MCF 10A (cell line): Measurements from ENCODE around the gene OR5B17. TPM values are rescaled to one million over a fixed set of nuclear protein-coding genes. Genes with fewer than 3 reads are reported as not detected.

Source experiments
- BruUV-seq: library from RNA; stranded (reverse); fragments of 400-500 nt; replicated peaks from 2 replicates; lab custom pipeline; 2021; lab: Mats Ljungman, UMichigan
- CTCF ChIA-PET: fragments of 300-600 bp; sonication (Branson Sonifier 250); formaldehyde crosslinking; extraction: SDS; loops from one replicate; lab custom pipeline; 2021; ENCODE audit warnings: antibody characterized with exemption, inconsistent platforms; lab: Yijun Ruan, JAX
- POLR2A ChIA-PET: fragments of 300-600, 350-650 bp; sonication (Branson Sonifier 250); formaldehyde crosslinking; extraction: SDS; loops from one replicate; lab custom pipeline; 2020; ENCODE audit warnings: antibody characterized with exemption, inconsistent platforms; lab: Yijun Ruan, JAX
- DNase-seq: peaks from one replicate; pipeline ENCODE4 v3.0.0-alpha.2; 2018; ENCODE audit not compliant: unreplicated experiment
- H3K27ac Mint-ChIP-seq: one replicate; pipeline ENCODE4 v1.8.0; 2022; ENCODE audit warnings: mild to moderate bottlenecking, low read depth, mixed read lengths; ENCODE audit not compliant: unreplicated experiment
- H3K27me3 Mint-ChIP-seq: one replicate; pipeline ENCODE4 v1.8.0; 2022; ENCODE audit warnings: mixed read lengths; ENCODE audit not compliant: insufficient read depth, unreplicated experiment
- H3K36me3 Mint-ChIP-seq: one replicate; pipeline ENCODE4 v1.8.0; 2022; ENCODE audit warnings: mild to moderate bottlenecking, moderate library complexity, mixed read lengths; ENCODE audit not compliant: insufficient read depth, unreplicated experiment
- H3K4me1 Mint-ChIP-seq: one replicate; pipeline ENCODE4 v1.8.0; 2022; ENCODE audit warnings: mixed read lengths; ENCODE audit not compliant: insufficient read depth, unreplicated experiment
- H3K4me3 Mint-ChIP-seq: one replicate; pipeline ENCODE4 v1.8.0; 2022; ENCODE audit warnings: mild to moderate bottlenecking, moderate library complexity, mixed read lengths; ENCODE audit not compliant: unreplicated experiment
- H3K9me3 Mint-ChIP-seq: one replicate; pipeline ENCODE4 v1.8.0; 2022; ENCODE audit warnings: mixed read lengths; ENCODE audit not compliant: unreplicated experiment
- intact Hi-C: fragments of 100-400 bp; cut with micrococcal nuclease; formaldehyde crosslinking; loops from 2 replicates; pipeline ENCODE4 v1.14.1; 2022
- total RNA-seq: library from RNA; stranded (reverse); gene quantifications from 2 replicates; pipeline ENCODE4 v1.2.3, GENCODE V29; 2022
- TF ChIP-seq, protein P1 (sequence below): fragments of 200-600 bp; IDR thresholded peaks from one replicate; pipeline ENCODE4 v1.8.0; 2022; ENCODE audit warnings: antibody characterized with exemption, mild to moderate bottlenecking; ENCODE audit not compliant: unreplicated experiment

OR5B17 gene
- total RNA-seq, 1 experiment from 2014 or later: not detected

DNA sequence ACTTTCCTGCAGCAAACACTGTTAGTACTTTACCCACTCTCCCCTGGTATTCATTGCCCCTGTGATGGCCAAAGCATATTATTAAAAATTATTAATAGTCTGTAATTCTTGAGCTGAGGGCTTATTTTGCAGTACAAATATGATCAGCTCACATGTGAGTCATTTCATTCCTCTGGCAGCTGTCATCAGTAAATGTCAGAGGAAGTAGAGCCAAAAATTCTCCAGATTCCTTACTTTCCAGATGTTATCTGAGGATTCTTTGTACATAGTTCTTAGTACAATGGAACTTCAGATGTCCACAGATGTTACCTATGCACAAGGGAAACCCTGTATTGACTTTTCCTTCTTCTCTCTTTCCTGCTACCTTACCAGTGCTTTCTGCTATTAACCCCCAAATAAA is 35.3 kb upstream of the OR5B17 start:
- BruUV-seq: no TSS peak
- Mint-ChIP-seq H3K27ac (no peak overlapping the region), H3K4me3 (no peak overlapping the region), H3K4me1 (peaks cover 10% of the 10 kb centered on the region), H3K9me3 (peaks cover 4% of the 10 kb centered on the region), H3K27me3 (no peaks in the 10 kb centered on the region), H3K36me3 (no peaks in the 10 kb centered on the region)
- DNase-seq: peak; percentile 49
- intact Hi-C loops: no loop called here
- TF ChIP-seq, protein P1, sequence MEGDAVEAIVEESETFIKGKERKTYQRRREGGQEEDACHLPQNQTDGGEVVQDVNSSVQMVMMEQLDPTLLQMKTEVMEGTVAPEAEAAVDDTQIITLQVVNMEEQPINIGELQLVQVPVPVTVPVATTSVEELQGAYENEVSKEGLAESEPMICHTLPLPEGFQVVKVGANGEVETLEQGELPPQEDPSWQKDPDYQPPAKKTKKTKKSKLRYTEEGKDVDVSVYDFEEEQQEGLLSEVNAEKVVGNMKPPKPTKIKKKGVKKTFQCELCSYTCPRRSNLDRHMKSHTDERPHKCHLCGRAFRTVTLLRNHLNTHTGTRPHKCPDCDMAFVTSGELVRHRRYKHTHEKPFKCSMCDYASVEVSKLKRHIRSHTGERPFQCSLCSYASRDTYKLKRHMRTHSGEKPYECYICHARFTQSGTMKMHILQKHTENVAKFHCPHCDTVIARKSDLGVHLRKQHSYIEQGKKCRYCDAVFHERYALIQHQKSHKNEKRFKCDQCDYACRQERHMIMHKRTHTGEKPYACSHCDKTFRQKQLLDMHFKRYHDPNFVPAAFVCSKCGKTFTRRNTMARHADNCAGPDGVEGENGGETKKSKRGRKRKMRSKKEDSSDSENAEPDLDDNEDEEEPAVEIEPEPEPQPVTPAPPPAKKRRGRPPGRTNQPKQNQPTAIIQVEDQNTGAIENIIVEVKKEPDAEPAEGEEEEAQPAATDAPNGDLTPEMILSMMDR: no peak
- POLR2A ChIA-PET: interaction anchor here (0.9 kb wide), 1 partner anchor 25 kb away, joined by 3 read pairs; no protein-coding TSS in a partner anchor
- CTCF ChIA-PET: no interaction called here

GRCh38 chr11:58392746-58393145 is 33.9 kb upstream of the OR5B17 start:
- Mint-ChIP-seq H3K36me3 (no peaks in the 10 kb centered on the region), H3K9me3 (peaks cover 4% of the 10 kb centered on the region), H3K27me3 (no peaks in the 10 kb centered on the region), H3K4me3 (no peak overlapping the region), H3K27ac (no peak overlapping the region), H3K4me1 (peaks cover 10% of the 10 kb centered on the region)
- DNase-seq: no peak
- POLR2A ChIA-PET: no interaction called here
- no TSS peak for BruUV-seq
- intact Hi-C loops: no loop called here
- TF ChIP-seq, protein P1: no peak
- CTCF ChIA-PET: no interaction called here

GRCh38 chr11:58391879-58392278 is 33.0 kb upstream of the OR5B17 start:
- intact Hi-C loops: no loop called here
- TF ChIP-seq, protein P1: no peak
- POLR2A ChIA-PET: no interaction called here
- BruUV-seq: no TSS peak
- H3K4me3 Mint-ChIP-seq: no peak overlapping the region
- H3K36me3 Mint-ChIP-seq: no peaks in the 10 kb centered on the region
- no peak for DNase-seq
- H3K9me3 Mint-ChIP-seq: peaks cover 4% of the 10 kb centered on the region
- CTCF ChIA-PET: no interaction called here
- no peak overlapping the region for H3K27ac Mint-ChIP-seq
- H3K4me1 Mint-ChIP-seq: peaks cover 10% of the 10 kb centered on the region
- no peaks in the 10 kb centered on the region for H3K27me3 Mint-ChIP-seq

GRCh38 chr11:58390551-58391063 is 31.7 kb upstream of the OR5B17 start:
- intact Hi-C loops: no loop called here
- Mint-ChIP-seq H3K4me3 (no peak overlapping the region), H3K36me3 (no peaks in the 10 kb centered on the region), H3K4me1 (peaks cover 10% of the 10 kb centered on the region), H3K27me3 (no peaks in the 10 kb centered on the region), H3K27ac (no peak overlapping the region), H3K9me3 (peaks cover 4% of the 10 kb centered on the region)
- no peak for DNase-seq
- BruUV-seq: no TSS peak
- POLR2A ChIA-PET: no interaction called here
- CTCF ChIA-PET: no interaction called here
- TF ChIP-seq, protein P1: no peak
